Renal pelvis (tissue), 4 donors: Measurements from ENCODE around the gene C1orf116. TPM values are rescaled to one million over a fixed set of nuclear protein-coding genes. Genes with fewer than 3 reads are reported as not detected.
"Not testable (repeated sequence)": the region's sequence is repeated elsewhere in the genome, so short reads cannot be mapped to it uniquely, and the experiment has no call there.

Experiments used
- DNase-seq: peaks from one replicate; pipeline ENCODE4 v3.0.0-alpha.2; 2013
- polyA plus RNA-seq, 3 donors: library from polyadenylated mRNA; unstranded; fragments of 120-200 nt; gene quantifications; one replicate each; pipeline ENCODE4 v1.2.1, GENCODE V29; 2013; ENCODE audit not compliant: insufficient read length in 3 of 3

The C1orf116 gene
- polyA plus RNA-seq, 3 donors: 22.0 to 27.0 (median 26.6) TPM

DNA sequence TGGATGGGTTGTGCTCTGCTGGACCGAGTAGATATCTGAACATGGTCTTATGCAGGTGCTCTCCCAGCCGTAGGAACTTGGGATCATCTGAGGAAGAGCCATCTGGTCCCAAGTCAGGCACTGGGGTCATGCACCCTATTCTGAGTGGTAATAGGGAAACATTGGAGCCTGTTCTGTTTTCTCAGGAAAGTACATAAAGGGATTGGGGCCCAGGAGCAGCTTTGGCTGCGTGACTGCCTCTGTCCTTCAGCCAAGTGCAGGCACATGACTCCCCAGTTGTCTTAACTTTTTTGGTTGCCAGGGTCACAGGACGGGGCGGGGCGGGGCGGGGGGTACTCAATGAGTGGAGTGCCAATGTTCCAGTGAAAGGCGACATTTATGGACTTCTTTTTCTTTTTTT lies 32.0 kb upstream of the C1orf116 start:
- DNase-seq: no peak

GRCh38 chr1:207063014-207063413 lies 30.5 kb upstream of the C1orf116 start:
- DNase-seq: no peak

DNA sequence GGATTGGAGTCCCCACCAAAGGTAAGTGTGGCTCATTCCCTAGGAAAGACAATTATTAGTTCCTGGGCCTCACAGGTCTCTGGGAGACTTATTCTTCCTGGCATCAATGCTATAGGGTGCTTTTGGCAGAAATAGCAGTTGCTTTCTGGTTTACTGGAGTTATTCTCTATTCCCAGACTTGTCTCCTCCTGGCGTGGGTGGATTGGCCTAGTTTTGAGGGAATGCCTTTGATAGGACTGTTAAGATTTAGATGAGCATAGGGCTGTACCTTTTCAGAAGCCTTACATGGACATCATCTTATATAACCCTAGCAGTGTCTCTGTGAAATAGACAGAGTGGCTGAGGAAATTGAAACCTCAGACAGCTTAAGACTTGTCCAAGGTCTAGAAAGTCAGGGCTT lies 29.5 kb upstream of the C1orf116 start:
- DNase-seq: no peak

DNA sequence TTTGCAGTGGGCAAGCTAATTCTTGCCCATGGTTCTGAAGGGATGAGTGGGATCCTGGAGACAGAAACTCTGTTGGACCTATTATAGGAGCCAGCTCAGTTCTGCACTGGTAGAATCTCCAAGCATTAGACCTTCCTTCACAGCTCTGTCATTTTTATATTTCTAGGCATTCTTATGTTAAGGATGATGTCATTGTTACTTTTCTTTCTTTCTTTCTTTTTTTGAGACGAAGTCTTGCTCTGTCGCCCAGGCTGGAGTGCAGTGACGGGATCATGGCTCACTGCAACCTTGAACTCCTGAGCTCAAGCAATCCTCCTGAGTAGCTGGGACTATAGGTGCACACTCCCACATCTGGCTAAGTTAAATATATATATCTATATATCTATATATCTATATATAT lies 28.0 kb upstream of the C1orf116 start:
- no peak for DNase-seq

GRCh38 chr1:207059881-207060280 lies 27.3 kb upstream of the C1orf116 start:
- DNase-seq: no peak

GRCh38 chr1:207058878-207059867 lies 26.6 kb upstream of the C1orf116 start:
- DNase-seq: no peak

DNA sequence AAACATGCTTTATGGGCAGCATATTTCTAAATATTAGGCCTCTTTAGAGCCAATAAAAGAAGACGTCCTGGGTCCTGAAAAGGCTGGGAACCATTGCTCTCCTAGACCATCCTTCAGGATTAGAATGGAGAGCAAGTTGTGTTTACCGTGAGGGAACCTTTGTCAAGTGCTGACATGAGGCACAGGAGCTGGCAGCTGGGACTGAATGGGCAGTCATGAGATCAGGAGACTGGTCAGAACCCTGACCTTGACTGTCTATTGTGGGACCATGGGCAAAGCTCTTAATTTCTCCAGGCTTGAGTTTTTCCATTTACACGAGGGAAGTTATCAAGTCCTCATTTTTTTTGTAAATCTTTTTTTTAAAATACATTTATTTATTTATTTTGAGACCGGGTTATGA lies 25.7 kb upstream of the C1orf116 start:
- DNase-seq: no peak

DNA sequence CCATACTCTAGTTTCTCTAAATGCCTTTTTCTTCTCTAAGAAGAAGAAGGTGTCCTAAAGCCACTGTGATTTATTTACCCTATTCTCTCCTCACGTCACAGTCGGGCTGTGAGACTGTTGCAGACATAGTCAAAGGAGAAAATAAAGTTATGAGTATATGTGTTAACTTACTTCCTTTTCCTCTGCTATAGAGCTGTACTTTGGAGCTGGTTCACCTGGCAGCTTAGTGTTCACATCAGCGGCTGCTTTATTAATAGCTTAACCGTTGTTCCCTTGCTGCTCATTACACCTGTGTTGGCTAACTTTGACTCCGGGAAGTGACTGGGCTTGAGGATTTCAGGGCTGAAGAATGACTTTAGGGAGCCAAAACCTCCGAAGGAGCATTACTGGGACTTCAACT lies 24.1 kb upstream of the C1orf116 start:
- no peak for DNase-seq

DNA sequence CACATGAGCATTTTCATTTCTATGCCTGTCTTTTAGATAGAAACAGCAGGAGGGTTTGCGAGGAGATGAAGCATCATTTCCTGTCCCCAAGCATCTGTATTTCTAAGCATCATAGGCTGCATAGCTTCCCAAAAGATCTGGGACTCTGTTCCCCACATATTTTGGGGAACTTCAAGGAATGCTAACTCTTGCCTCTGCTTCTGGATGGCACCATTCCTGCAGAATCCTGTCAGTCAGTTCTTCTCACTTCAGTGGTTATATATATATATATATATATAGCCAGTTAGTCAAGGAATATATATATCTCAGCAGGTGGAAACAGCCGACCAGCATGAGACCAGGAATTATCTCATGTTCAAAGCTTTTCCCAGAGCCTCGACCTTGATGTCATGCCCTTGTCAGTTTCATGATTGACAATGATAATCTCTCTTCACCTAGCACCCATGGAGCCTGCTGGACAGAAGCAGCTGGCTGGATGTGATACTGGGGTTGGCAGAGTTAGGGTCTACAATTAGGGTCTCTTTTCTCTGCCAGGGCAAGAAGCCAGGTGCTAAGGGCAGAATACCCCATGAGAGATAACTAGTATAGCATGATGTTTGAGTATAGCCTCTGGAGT lies 22.9 kb upstream of the C1orf116 start:
- no peak for DNase-seq

- DNase-seq: no peak
Measured at GRCh38 chr1:207054491-207054890, 21.9 kb upstream of the C1orf116 start.

DNA sequence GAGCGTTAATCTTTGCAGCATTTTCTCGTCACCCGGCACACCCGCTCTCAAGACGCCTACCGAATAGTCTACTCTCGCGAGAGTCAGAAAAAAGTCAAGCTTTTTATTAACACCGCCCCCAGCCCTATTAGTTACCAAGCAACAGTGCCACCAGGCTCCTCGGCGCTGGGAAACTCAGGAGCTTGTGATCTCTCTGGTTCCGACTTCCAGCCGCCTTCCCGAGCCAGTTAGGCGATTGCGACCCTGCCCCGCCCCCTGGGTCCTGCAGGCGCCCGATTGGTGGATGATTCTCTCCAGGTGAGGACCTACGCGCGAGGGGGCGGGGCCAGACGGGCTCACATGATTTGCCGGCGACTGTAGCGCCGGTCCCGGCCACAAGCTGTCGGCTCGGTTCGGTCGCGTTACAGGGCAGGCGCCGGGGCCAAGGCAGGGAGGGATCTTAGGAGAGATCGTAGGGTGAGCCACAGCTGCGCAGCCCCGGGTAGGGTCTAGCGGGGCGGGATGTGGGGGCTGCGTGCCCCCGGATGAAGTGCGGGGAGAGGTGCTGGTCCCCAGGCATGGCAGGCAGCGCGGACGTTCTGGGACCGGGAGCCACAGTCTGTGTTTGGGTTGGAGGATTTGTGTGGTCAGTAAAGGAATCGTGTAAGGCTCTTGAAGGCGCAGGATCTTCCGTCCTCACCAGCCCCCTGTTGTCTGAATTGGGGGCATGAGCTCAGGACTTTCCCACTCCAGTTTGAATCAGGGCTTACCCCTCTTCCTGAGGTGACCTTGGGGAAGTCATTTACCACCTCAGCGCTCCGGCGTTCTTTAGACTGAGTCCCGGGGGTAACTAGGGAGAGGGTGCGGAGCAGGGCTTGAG lies 20.6 kb upstream of the C1orf116 start, which contains the start of gene PFKFB2:
TSS of gene PFKFB2 (plus strand) at position 365 of the 859 bp plus-strand sequence. CDS start 1,443 bp downstream, outside the sequence.
- peak; percentile 98 for DNase-seq

DNA sequence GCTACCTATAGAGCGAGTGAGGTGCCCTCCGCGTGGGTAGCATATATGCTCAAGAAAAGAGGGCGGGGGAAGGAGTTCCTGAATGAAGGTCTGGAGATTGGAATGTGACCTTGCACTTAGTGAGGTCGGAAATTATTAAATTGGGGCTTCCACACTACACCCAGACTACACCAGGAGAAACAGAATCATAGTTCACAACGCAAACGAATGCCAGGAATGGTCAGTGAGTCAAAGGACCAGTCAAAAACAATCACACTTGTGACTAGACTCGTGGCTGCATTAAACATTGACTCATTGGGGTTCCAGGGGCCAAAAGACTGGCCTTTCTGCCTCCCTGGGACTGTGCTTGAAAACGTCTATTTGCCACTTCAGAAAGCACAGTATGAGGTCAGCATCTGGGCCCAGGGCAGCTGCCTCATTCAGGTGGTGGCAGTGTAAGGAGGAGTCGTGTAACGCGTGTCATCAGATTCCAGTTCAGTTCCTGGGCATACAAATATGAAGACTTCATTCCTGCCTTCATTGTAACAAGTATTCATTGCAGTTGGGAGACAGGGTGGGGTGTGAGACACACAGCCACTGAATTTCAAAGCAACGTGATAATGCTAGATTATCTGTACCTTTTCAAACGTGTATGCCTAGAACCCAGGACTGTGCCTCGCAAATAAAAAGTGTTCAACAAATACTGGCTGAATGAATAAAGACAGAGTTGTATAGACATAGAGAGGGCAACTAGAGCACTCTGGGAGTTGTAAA lies 18.8 kb upstream of the C1orf116 start, which contains the start of gene YOD1:
TSS of gene YOD1 (minus strand) at position 18 of the 753 bp plus-strand sequence. CDS start 178 bp downstream, outside the sequence.
- no peak for DNase-seq

DNA sequence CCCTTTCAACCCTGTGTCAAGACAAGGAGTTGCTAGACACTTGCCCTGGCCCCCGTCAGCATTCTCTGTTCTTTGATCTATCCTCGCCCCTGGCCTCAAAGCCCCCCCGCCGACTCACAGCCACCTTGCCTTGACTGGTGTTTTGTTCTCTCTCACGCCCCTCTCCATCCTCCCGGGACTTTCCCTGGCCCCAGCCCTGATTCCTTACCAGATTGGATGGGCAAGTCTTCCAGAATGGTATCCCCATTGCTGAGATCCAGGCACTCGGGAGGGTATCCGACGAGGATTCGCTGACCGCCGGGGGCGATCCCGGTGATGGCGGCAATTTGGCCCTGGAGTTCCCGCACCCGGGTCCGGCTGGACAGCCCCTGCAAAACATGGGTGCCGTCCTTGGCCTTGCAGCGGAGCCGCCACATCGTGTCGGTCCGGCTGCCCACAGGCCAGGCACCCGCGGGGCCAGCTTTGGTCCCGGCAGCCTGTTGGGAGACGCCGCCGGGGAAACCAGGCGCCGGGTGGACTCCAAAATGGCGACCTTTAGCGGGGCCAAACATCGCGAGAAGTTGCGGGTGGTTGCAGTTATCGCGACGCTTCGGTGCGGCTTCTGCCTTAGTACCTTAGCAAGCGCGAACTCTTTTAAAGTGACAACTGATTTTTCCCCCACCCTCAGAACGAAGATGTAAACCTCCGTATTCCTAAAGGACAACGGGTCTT lies 18.1 kb upstream of the C1orf116 start:
- DNase-seq: peak; percentile 95

DNA sequence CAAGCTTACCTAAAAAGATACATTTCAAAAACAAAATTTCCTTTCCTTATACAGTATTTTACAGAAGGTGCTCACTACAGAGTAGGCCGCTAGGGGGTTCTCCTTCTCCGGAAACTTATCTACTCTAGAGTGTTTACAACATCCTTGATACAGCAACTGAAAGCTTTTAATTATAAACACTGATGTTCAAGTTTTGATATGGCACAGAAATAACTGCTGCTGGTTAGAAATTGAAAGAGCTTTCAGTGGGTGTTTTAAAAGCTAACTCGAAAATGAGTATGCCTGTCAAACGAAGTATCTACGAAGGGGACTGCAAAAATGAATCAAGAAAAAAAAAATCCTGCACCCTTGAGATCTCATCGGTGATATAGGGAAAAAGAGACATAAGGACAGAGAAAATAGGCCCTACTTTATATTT lies 17.4 kb upstream of the C1orf116 start:
- DNase-seq: no peak

DNA sequence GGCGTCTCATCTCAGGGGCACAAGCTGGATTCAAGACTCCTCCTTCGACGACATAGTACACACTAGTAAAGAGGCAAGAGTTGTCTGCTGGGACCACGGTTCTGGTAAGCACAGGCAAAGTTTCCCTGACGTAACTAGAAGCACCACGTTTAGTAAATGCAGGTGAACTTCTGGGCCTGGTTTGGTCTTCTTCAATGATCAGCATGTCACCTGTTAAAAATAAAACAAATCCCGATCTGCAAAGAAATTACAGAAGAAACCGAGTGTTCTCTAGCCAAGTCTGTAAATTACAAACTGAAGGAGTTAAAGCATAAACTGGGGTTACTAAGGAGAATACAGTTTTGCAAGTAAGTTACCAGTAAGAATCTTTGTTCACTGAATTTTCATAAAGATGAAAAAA lies 17.0 kb upstream of the C1orf116 start:
- DNase-seq: no peak

GRCh38 chr1:207049054-207049453 lies 16.5 kb upstream of the C1orf116 start:
- no peak for DNase-seq

DNA sequence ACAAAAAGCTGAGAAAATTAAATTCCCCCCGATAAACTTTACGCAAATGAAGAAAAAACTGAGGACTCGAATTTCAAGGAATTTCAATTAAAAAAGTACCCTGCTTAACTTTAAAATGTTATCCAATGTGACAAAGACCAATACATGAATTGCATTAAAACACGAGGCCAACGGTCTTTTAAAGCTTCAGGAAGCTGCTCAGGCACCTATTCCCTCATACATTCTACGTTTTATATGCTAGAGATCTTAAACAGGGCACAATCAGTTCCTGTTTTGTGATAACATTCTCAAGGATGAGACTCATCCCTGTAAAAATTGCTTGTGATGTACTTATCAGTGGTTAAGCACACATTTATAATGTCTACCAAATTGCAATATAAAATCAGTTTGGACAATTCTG lies 15.5 kb upstream of the C1orf116 start:
- no peak for DNase-seq

DNA sequence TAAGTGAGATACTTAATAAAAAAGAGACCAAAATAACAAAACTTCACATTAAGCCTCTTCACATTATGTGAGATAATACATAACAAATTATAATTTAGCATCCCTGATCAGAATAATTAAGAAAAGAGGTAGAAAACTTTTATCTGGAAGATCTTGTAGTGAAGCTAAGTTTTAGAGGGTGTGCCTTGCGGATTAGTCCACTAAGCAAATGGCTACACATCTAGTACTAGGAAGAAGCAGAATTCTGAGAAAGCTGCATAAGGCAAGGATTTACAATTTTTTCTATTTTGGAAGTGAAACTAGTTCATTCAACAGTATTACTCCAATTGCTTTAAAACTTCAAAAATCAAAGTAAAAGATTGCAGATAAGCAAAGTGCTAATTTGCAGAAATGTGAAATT lies 14.9 kb upstream of the C1orf116 start:
- no peak for DNase-seq

DNA sequence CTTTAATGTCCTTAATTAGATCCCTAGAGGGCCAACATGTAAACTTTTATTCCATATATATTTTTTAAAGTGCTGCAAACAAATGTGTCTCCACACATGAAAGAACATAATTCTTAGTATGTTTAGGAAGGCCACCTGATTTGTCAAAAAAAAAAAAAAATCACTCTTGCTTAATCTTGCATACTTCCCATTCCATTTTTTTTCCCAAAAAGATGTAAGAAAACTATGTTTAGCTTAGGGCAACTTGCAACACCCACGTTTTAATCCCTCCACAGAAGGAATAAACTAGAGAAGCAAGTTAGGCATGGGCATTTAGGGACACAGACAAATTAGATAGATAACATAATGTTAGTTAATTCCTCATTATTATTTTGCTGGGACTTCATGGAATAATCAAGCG lies 12.9 kb upstream of the C1orf116 start:
- no peak for DNase-seq

GRCh38 chr1:207041397-207041796 lies 8.8 kb upstream of the C1orf116 start:
- not testable (repeated sequence) for DNase-seq

GRCh38 chr1:207040181-207040533 lies 7.6 kb upstream of the C1orf116 start:
- no peak for DNase-seq
